GM21423 (cell line): ENCODE results near the gene XPA.
"Not testable (repeated sequence)": the region's sequence is repeated elsewhere in the genome, so short reads cannot be mapped to it uniquely, and the experiment has no call there.

ENCODE experiments used
- ATAC-seq: cut with Tn5 transposase; IDR thresholded peaks from one replicate; pipeline ENCODE4 v1.9.1; 2021; ENCODE audit warnings: mild to moderate bottlenecking, moderate library complexity; ENCODE audit not compliant: unreplicated experiment

The XPA gene

GRCh38 chr9:97696803-97697601, at the start of gene XPA:
TSS of gene XPA (minus strand) at chr9:97697340. CDS start at chr9:97697292, 48 bp downstream.
- ATAC-seq, result peak; percentile 91

GRCh38 chr9:97744710-97745708, 47.9 kb upstream of the XPA start:
- no peak for ATAC-seq

DNA sequence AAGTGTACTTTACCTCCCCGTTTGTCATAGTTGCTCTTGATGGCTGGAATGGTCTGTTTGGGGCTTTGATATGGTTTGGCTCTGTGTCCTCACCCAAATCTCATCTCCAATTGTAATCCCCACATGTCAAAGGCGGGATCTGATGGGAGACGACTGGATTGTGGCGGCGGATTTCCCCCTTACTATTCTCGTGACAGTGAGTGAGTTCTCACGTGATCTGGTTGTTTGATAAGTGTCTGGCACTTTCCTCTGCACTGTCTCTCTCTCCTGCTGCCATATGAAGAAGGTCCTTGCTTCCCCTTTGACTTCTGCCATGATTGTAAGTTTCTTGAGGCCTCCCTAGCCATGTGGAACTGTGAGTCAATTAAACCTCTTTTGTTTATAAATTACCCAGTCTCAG, 46.9 kb upstream of the XPA start:
- not testable (repeated sequence) for ATAC-seq

- ATAC-seq, result no peak
Observed at GRCh38 chr9:97742545-97742944, 45.4 kb upstream of the XPA start.

GRCh38 chr9:97741947-97742346, 44.8 kb upstream of the XPA start:
- ATAC-seq, result no peak

DNA sequence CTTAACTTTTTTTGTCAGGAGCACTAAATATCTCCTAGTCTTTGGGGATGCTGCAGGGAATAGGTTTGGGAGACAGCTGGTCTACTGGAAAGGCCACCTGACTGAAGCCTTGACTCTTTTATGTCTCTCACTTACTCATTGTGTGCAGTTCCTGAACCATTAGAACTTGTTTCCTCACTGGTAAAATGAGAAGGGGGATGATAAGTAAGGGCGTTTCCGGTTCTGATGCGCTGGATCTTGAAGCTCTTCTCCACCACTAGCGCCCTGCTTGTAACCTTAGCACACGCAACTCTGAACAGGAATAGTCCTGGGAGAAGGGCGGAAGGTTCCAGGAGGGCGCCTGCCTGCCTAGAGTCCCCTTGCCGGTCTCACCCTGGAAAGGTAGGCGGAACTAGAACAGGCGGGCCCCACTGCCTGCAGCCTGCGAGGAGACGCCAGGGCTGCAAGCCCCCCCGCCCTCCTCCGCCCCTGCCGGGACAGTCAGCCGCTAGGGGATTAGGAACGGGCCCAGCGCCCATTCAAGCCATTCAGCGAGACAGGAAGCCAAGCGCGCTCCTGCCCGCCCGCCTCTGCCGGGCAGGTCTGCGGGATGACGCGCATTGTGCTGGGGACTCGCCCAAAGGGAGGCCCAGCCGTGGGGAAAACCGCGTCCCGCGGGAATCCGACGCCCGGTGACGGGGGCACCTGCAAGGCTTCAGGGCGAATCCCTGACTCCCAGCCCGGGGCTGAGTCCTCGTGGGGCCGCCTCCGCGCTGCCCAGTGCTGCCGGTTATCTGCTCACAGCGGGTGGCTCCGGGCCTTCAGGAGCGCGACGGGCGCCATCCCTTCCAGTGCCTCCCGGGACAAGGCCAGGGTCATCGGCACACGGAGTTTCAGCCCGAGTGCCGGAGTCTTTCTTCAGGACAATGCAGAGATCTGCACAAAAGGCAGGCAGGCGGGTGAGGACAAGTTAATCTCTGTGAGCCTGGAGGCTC, 44.0 kb upstream of the XPA start:
- no peak for ATAC-seq

DNA sequence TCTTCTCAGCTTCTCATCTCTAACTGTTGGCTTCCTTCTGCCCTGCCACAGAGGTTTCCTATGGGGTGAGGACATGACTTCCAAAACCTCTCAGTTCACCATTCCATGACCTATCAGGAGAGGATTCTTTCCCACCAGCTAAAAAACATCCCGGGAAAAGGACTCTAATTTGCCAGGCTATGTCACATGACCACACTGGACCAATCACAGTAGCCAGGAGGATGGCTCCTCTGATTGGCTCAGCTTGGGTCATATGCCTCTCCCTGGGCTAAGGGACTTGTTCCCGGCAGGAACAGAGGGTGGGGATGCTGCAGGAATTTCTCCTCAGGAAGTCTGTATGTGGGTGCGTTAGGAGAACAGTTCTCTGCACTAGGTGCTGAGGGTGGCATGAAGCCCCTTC, 40.3 kb upstream of the XPA start:
- ATAC-seq, result no peak

GRCh38 chr9:97735070-97735600, 38.0 kb upstream of the XPA start:
- ATAC-seq, result no peak

- no peak for ATAC-seq
Observed at GRCh38 chr9:97726716-97727115, 29.6 kb upstream of the XPA start.

GRCh38 chr9:97723819-97724218, 26.7 kb upstream of the XPA start:
- no peak for ATAC-seq

DNA sequence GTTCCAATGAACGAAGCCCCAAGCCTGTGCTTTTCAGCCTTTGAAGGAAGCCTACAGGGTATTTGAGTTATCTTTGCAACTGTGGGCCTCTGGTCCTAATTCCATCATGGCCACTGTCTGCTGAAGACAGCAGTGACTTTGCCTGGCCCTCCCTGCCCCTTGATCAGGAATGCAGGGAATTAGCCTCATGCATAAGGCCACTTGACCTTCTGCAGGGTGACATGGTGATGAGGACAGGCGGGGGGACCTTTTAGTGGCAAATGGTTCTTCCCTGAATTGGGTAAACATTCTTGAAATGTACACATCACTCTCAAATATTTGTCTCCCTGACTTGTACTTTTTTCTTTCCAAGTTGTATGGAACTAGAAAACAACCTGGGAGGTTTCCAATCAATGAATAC, 25.2 kb upstream of the XPA start:
- no peak for ATAC-seq

GRCh38 chr9:97721396-97721795, 24.3 kb upstream of the XPA start:
- no peak for ATAC-seq

DNA sequence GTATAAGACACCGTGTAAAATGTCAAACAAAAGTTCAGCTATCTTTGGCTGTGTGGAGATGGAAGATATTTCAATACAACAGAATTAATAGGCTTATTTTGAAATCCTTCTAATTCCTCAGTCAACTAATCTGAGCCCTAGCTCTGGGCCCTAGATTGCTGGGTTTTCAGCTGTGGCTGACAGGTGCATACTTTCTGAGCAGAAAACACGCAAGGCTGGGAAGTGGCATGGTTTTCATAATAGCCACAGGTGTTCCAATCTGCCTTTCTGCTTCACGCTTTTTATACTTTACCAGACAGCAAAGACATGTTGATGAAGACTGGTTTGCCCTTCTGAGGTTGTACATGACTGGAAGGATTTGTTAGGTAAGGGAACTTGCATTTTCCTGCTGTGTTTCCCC, 20.7 kb upstream of the XPA start:
- ATAC-seq, result no peak

DNA sequence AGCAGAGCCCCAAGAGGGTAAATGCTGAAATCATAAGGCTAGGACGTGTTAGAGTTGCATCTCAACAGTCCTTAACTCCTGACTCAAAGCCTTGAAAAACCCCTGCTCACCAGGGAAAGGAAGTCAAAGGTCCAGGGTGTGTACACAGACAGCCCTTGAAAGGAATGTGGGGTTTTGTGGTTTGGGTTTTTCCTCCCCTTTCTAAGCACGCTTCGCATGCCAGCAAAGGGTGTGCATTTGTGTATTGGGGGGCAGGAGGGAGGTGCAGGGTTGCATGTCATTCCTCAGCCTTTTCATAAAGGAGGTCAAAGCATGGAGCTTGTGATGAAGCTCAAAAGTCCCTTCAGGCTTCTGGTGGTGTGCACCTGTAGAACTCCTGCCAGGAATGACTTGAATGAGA, 17.3 kb upstream of the XPA start:
- ATAC-seq, result no peak

DNA sequence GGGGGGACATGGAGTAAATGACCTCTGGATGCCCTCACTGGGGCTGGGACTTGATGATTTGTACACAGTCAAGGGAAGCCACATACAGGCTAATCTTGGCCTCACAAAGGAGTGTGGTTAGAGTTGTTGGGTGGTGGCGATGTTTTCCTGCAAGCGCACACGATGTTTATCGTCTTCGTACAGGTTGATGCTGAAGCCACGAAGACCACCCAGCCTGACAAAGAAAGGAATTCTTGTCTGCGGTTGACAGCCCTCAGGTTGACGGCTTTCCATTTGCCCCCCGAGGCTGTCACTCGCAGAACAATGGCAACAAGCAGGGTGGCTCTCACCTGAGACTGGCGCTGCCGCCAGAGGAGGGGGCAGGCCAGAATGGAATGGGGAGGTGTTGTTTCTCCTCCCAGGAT, 14.1 kb upstream of the XPA start:
- no peak for ATAC-seq

GRCh38 chr9:97710356-97711222, 13.4 kb upstream of the XPA start:
- ATAC-seq, result no peak

- ATAC-seq, result no peak
Observed at GRCh38 chr9:97706246-97706645, 9.1 kb upstream of the XPA start.

- ATAC-seq, result no peak
Observed at GRCh38 chr9:97705354-97705950, 8.3 kb upstream of the XPA start.

DNA sequence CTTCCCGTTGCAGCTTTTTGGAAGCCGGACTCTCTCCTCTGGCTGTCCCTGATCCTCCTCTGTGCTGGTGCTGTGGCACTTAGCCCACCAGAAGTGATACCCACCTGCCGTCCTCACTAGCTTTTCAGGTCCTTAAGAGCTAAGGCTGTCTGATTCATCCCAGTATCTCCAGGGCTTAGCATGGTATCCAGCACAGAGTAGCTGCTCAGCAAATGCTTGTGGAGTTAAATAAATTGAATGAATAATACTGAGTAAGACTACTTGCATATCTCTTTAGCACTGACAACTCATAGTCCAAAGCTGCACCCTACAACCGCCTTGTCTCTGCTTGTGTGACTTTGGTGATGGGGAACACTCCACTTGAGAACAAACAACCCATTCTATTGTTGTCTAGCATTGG, 7.7 kb upstream of the XPA start:
- ATAC-seq, result no peak
